Esophagus (tissue), 2 donors: ENCODE data around the gene GSTM5. TPM values are rescaled to one million over a fixed set of nuclear protein-coding genes. Genes with fewer than 3 reads are reported as not detected.
"Not testable (repeated sequence)": the region's sequence is repeated elsewhere in the genome, so short reads cannot be mapped to it uniquely, and the experiment has no call there.

Experiments
- H3K27ac ChIP-seq, 2 donors: one replicate each; pipeline ENCODE4 v1.5.1; 2013; ENCODE audit warnings: low read depth in 2 of 2, mild to moderate bottlenecking in 2 of 2, inconsistent platforms in 1 of 2, low read length in 1 of 2, moderate library complexity in 1 of 2
- H3K27me3 ChIP-seq, 2 donors: one replicate each; pipeline ENCODE4 v1.6.1; 2013; ENCODE audit warnings: low read length in 2 of 2, control low read depth in 1 of 2, mild to moderate bottlenecking in 1 of 2; ENCODE audit not compliant: insufficient read depth in 2 of 2, control insufficient read depth in 1 of 2
- H3K36me3 ChIP-seq, 2 donors: one replicate each; pipeline ENCODE4 v1.6.1; 2013; ENCODE audit warnings: low read length in 1 of 2; ENCODE audit not compliant: control insufficient read depth in 2 of 2, insufficient read depth in 2 of 2
- H3K4me1 ChIP-seq, 2 donors: one replicate each; pipeline ENCODE4 v1.6.1; 2013; ENCODE audit warnings: low read length in 1 of 2; ENCODE audit not compliant: control insufficient read depth in 2 of 2, insufficient read depth in 2 of 2
- H3K4me3 ChIP-seq, 2 donors: one replicate each; pipeline ENCODE4 v1.5.1; 2013; ENCODE audit warnings: low read length in 2 of 2, mild to moderate bottlenecking in 2 of 2, low read depth in 1 of 2, moderate library complexity in 1 of 2
- H3K9me3 ChIP-seq, 2 donors: one replicate each; pipeline ENCODE4 v1.6.1; 2013; ENCODE audit warnings: mild to moderate bottlenecking in 2 of 2, low read depth in 1 of 2, low read length in 1 of 2, moderate library complexity in 1 of 2; ENCODE audit not compliant: control insufficient read depth in 2 of 2, insufficient read depth in 1 of 2
- WGBS, 2 donors: extraction: QIAGEN DNeasy Blood & Tissue Kit; methylation state at CpG; one replicate each; pipeline ENCODE4 v1.1.7; 2013; 5-methylcytosine and 5-hydroxymethylcytosine counted together
- polyA plus RNA-seq, 2 donors: library from polyadenylated mRNA; stranded (reverse); fragments of 200-250 nt; gene quantifications; one replicate each; pipeline ENCODE4 v1.2.3, GENCODE V29; 2013
- donor health status: healthy with polysubstance abuse.
- donor health status: Bipolar disorder and iron deficiency.

GSTM5 gene
- 1 to 10 TPM; 1.6 to 2.2 TPM for polyA plus RNA-seq

DNA sequence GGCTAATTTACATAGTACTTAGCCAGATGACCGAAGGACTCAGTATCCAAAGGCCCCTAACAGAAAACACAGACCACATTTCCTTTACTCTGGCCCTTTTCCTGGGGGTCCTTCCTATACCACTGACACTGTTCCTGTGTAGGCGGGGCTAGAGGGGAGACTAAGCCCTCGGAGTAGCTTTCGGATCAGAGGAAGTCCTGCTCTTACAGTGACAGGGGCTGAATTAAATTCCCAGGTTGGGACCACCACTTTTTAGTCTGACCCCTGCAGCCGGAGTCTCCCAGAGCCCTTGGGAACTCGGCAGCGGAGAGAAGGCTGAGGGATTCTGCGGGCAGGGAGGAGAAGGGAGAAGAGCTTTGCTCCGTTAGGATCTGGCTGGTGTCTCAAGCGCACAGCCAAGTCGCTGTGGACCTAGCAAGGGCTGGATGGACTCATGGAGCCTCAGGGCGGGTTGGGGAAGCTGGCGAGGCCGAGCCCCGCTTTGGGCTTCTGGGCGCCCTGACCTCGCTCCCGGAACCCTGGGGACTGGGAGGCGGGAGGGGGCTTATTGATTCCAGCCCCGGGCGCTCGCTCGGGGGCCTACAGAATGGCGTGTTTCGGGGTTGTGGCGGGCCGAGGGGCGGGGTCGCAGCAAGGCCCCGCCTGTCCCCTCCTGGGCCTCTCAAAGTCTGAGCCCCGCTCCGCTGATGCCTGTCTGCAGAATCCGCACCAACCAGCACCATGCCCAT, at the start of gene GSTM5:
GSTM5 (plus strand) TSS at position 659 of the 728 bp plus-strand sequence; CDS start at position 721, 62 bp downstream.
- not testable (repeated sequence) for H3K36me3 ChIP-seq, H3K27me3 ChIP-seq, H3K4me1 ChIP-seq, H3K9me3 ChIP-seq
- Histone ChIP-seq H3K27ac (peak within 1 kb of the TSS in 1 of 2 donors; percentile 7), H3K4me3 (peak within 1 kb of the TSS; percentile 2 to 8)
- 37 to 40% methylated on average over 33 of the region's 33 CpGs for WGBS, 2 donors

DNA sequence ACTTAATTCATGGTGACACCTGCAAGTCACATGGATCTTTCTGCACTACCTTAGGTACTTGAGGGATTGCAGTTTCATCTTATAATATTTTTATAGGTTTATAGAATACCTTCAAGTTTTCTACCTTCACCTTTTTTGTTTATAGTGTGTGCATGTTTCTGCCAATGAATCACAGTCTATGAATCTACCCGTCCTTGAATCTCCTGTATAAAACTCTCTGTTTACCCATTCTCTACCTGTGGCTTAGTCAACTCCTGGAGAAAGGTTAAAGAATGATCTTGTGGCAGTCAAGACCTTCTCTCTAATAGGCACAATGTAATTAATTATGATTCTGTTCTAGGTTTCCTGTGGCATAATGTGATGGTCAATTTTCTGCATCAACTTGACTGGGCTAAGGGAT, 47.4 kb upstream of the GSTM5 start:
- no peaks in the 10 kb centered on the region for H3K4me1 ChIP-seq
- H3K27ac ChIP-seq = no peak overlapping the region
- 79 to 81% methylated on average over 1 of the region's 1 CpG for WGBS, 2 donors
- no peaks in the 10 kb centered on the region for H3K9me3 ChIP-seq
- no peaks in the 10 kb centered on the region for H3K27me3 ChIP-seq
- H3K4me3 ChIP-seq = no peak overlapping the region
- no peaks in the 10 kb centered on the region for H3K36me3 ChIP-seq

DNA sequence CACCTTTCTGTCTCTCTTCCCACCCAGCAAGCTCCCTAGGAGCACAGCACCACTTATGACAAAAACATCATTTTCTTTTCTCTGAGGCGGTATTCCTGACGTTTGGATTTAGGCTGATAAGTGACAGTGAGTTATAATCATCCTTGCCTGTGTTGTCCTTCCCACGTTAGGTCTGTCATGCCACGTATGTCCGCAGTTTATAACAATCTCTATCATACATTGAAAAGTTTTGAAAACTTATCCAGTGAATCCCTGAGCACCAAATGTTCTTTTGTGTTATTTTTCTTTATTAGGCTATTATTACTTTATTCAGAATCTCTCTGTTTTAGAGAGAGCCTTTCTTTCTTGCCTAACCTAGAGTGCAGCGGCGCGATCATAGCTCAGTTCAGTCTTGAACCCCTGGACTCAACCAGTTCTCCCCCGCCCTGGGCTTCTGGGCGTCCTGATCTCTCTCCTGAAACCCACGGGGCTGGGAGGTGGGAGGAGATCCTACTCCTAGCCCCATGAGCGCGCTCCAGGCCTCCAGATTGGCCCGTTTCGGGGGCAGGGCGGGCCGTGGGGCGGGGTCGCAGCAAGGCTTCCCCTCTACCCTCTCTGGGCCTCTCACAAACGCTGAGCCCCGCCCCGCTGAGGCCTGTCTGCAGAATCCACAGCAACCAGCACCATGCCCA, 44.5 kb upstream of the GSTM5 start, which contains the start of gene GSTM2:
GSTM2 (plus strand) TSS at position 606 of the 671 bp plus-strand sequence; CDS start at position 665, 59 bp downstream.
- no peaks in the 10 kb centered on the region for H3K9me3 ChIP-seq
- WGBS, 2 donors = 9 to 13% methylated on average over 22 of the region's 22 CpGs
- no peaks in the 10 kb centered on the region for H3K36me3 ChIP-seq
- no peaks in the 10 kb centered on the region for H3K4me1 ChIP-seq
- no peaks in the 10 kb centered on the region for H3K27me3 ChIP-seq
- peak within 1 kb of the TSS; percentile 48 to 56 for H3K4me3 ChIP-seq
- H3K27ac ChIP-seq = peak within 1 kb of the TSS in 1 of 2 donors; percentile 66

DNA sequence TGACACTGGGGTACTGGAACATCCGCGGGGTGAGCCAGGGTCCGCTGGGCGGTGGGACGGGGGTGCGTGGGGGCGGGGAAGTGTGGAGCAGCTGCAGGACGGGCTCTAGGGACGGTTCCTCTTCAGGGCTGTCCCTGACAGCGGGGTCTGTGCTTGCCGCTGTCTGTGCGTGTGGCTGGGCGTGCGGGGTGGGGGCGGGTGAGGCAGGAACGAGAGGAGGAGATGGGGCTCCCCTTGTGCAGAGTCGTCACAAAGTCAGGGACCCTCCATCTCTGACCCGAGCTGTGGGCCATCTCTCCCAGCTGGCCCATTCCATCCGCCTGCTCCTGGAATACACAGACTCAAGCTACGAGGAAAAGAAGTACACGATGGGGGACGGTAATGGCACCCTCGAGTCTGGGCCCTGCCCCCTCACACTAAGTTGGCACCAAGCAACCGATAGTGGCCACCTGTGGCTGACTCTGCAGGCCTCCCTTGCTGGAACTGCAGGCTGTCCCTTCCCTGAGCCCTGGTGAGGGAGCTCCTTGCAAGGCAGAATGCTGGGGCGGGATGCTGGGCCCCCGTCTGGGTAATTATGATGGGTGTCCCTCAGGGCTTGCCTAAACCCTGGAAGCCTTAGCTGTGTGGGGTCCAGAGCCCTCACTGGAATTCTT, 43.8 kb upstream of the GSTM5 start:
- H3K4me3 ChIP-seq = peak overlapping the region; percentile 48 to 56
- H3K27ac ChIP-seq = peak overlapping the region in 1 of 2 donors; percentile 66
- no peaks in the 10 kb centered on the region for H3K27me3 ChIP-seq
- WGBS, 2 donors = 10 to 11% methylated on average over 26 of the region's 26 CpGs
- no peaks in the 10 kb centered on the region for H3K4me1 ChIP-seq
- H3K36me3 ChIP-seq = no peaks in the 10 kb centered on the region
- H3K9me3 ChIP-seq = no peaks in the 10 kb centered on the region

DNA sequence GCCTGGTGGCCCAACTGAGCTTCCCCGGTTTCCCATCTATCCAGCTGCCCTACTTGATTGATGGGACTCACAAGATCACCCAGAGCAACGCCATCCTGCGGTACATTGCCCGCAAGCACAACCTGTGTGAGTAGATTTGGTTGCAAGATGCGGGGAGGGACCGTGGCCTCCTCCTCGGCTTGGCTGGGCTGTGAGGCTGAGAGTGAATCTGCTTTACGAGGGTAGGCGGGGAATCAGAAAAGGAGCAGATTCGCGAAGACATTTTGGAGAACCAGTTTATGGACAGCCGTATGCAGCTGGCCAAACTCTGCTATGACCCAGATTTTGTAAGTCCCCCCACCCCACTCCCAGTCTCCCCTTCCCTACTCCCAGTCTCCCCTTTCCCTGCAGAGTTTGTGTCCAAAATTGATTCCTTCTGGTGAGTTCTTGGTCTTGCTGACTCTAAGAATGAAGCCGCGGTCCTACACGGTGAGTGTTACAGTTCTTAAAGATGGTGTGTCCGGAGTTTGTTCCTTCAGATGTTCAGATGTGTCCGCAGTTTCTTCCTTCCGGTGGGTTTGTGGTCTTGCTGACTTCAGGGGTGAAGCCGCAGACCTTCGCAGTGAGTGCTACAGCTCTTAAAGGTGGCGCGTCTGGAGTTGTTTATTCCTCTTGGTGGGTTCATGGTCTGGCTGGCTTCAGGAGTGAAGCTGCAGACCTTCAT, 42.7 kb upstream of the GSTM5 start:
- no peak overlapping the region for H3K27ac ChIP-seq
- 90 to 93% methylated on average over 22 of the region's 22 CpGs for WGBS, 2 donors

DNA sequence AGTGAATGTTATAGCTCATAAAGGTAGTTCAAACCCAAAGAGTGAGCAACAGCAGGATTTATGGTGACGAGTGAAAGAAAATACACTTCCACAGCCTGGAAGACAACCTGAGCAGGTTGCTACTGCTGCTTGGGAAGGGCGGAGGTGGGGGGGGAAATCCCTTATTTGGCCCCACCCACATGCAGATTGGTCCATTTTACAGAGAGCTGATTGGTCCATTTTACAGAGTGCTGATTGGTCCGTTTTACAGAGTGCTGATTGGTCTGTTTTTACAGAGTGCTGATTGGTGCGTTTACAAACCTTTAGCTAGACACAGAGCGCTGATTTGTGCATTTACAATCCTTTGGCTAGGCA, 42.1 kb upstream of the GSTM5 start:
- H3K36me3 ChIP-seq, H3K4me3 ChIP-seq, H3K27ac ChIP-seq, H3K27me3 ChIP-seq, H3K9me3 ChIP-seq, H3K4me1 ChIP-seq: not testable (repeated sequence)
- 97 to 98% methylated on average over 4 to 5 of the region's 5 CpGs for WGBS, 2 donors

More for the DNA sequence above, 42.7 kb upstream of the GSTM5 start:
- Histone ChIP-seq H3K36me3 (no peaks in the 10 kb centered on the region), H3K27me3 (no peaks in the 10 kb centered on the region), H3K9me3 (no peaks in the 10 kb centered on the region), H3K4me1 (no peaks in the 10 kb centered on the region), H3K4me3 (no peak overlapping the region)

DNA sequence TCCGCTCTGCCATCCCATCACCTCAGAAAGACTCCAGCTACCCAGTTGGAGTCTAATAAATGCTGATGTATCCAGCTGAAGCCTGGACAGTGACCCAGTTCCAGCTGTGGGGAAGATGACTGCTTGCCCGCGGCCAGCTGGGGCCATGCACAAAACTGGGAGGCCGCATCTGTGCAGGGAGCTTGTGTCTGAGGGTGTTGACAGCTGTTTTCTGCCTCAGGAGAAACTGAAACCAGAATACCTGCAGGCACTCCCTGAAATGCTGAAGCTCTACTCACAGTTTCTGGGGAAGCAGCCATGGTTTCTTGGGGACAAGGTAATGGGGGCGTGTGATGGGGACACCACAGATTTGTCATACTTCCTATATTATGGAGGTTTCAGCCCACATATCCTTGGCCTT, 41.0 kb upstream of the GSTM5 start:
- Histone ChIP-seq H3K9me3 (no peaks in the 10 kb centered on the region), H3K27ac (no peak overlapping the region), H3K4me1 (no peaks in the 10 kb centered on the region), H3K27me3 (no peaks in the 10 kb centered on the region), H3K36me3 (no peaks in the 10 kb centered on the region), H3K4me3 (no peak overlapping the region)
- WGBS, 2 donors = 90 to 91% methylated on average over 5 of the region's 5 CpGs

DNA sequence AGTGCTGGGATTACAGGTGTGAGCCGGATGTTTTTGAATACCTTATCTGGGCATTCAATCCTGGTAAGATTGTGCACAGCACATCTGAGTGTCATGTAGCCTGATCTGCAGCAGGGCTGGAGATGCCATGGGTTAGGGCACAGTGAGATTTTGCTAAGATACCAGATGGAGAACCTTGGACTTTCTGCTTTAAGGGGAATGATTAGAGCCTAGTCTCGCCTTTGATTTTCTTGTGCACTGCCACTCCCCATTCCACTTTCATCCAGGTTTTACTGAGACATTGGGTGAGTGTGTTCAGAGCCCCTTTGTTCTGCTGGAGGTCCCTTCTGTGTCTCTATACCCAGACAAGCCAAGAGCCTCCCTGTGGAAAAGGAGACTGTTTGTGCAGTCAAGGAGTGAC, 38.2 kb upstream of the GSTM5 start:
- not testable (repeated sequence) for H3K4me3 ChIP-seq, H3K9me3 ChIP-seq, H3K4me1 ChIP-seq, H3K27me3 ChIP-seq, H3K27ac ChIP-seq, H3K36me3 ChIP-seq
- WGBS, 2 donors = 79 to 88% methylated on average over 2 of the region's 2 CpGs

DNA sequence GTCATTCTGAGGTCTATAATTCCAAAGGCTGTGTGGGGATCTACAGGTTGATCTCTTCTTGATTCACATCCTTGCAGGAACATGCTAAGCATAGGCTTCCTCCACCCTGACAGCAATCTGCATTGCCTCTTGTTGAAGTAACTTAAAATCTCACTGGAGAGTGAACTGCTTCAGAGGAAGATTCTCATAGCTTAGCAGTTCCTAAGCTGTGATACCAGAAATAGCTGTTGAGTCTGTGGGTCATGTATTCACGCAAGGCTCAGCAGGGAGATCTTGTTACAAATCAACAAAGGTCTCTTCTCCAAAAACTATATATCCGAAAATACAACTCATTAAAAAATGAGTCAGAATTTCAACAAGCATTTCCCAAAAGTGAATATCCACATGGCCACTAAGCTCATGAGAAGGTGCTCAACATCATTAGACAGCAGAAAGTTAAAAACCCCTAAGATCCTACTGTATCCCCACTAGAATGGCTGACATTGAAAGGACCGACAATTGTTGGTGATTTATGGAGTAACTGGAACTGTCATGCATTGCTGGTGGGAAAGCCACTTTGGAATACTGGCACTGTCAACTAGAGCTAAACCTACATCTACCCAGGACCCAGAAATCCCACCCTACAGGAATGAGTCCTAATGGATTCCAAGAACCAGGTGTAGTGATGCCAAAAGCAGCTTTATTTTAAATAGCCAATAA, 35.2 kb upstream of the GSTM5 start:
- WGBS, 2 donors = 82 to 84% methylated on average over 3 of the region's 3 CpGs
- H3K36me3 ChIP-seq, H3K27ac ChIP-seq, H3K9me3 ChIP-seq, H3K4me3 ChIP-seq, H3K4me1 ChIP-seq, H3K27me3 ChIP-seq: not testable (repeated sequence)
